Measurements from ENCODE around the gene TMC8. TPM values are rescaled to one million over a fixed set of nuclear protein-coding genes. Genes with fewer than 3 reads are reported as not detected.
A peak's percentile ranks its signal among the peaks of the same experiment; 100 is the strongest.

The TMC8 gene
- total RNA-seq, 1 experiment from 2014 or later = not detected

- intact Hi-C loops (cut with micrococcal nuclease; ENCODE audit: unreplicated experiment) = loop anchor here (1.0 to 2.0 kb wide), 3 partner anchors 22 to 139 kb away; no protein-coding TSS in a partner anchor
- ChIA-PET CTCF (interaction anchor here (0.5 to 1.8 kb wide), 2 partner anchors 65 to 97 kb away, joined by 3 to 7 read pairs; no protein-coding TSS in a partner anchor), POLR2A (no interaction called here)
- H3K27ac Mint-ChIP-seq (ENCODE audit: unreplicated experiment) = peak overlapping the region; percentile 1
- no peaks in the 10 kb centered on the region for H3K9me3 Mint-ChIP-seq (ENCODE audit: unreplicated experiment)
- H3K4me1 Mint-ChIP-seq (ENCODE audit: low read depth, unreplicated experiment) = peaks cover 6% of the 10 kb centered on the region
- no peaks in the 10 kb centered on the region for H3K9me3 ChIP-seq
- no peaks in the 10 kb centered on the region for H3K27me3 Mint-ChIP-seq (ENCODE audit: insufficient read depth, unreplicated experiment)
- no TSS peak for BruUV-seq (replicated peaks)
- DNase-seq = no peak
- H3K36me3 Mint-ChIP-seq (ENCODE audit: insufficient read depth, unreplicated experiment) = peaks cover 14% of the 10 kb centered on the region
- H3K27me3 ChIP-seq (replicated peaks; ENCODE audit: control insufficient read depth, insufficient read depth, low read length) = no peaks in the 10 kb centered on the region
- no peak for TF ChIP-seq CTCF (IDR thresholded peaks at IDR 0.05; ENCODE audit: insufficient read depth in 1 of 2, low read depth in 1 of 2, low read length in 1 of 2, severe bottlenecking in 1 of 2, unreplicated experiment in 1 of 2)
- peaks cover 4% of the 10 kb centered on the region; the same call in 1 of the 2 replicates for H3K4me1 ChIP-seq
- no peak overlapping the region for H3K4me3 ChIP-seq (ENCODE audit: low read depth, low read length)
- no peaks in the 10 kb centered on the region; the same call in 1 of the 2 replicates for H3K36me3 ChIP-seq (ENCODE audit: control insufficient read depth, insufficient read depth, low read length)
- no peak overlapping the region for H3K4me3 Mint-ChIP-seq (ENCODE audit: unreplicated experiment)
Measured at GRCh38 chr17:78111727-78112517, 18.6 kb upstream of the TMC8 start.

GRCh38 chr17:78112518-78113471 lies 17.8 kb upstream of the TMC8 start:
- no peaks in the 10 kb centered on the region for H3K9me3 ChIP-seq
- peak overlapping the region; percentile 1 for H3K27ac Mint-ChIP-seq (ENCODE audit: unreplicated experiment)
- H3K27me3 Mint-ChIP-seq (ENCODE audit: insufficient read depth, unreplicated experiment) = no peaks in the 10 kb centered on the region
- no peaks in the 10 kb centered on the region; the same call in 1 of the 2 replicates for H3K36me3 ChIP-seq (ENCODE audit: control insufficient read depth, insufficient read depth, low read length)
- H3K9me3 Mint-ChIP-seq (ENCODE audit: unreplicated experiment) = no peaks in the 10 kb centered on the region
- H3K4me3 ChIP-seq (ENCODE audit: low read depth, low read length) = no peak overlapping the region
- DNase-seq = peak; percentile 78 to 92
- CTCF ChIA-PET = interaction anchor here (0.5 to 1.8 kb wide), 5 partner anchors 16 to 139 kb away, joined by 3 to 7 read pairs (median 4); partner anchors contain the start of gene TMC6
- no TSS peak for BruUV-seq (replicated peaks)
- TF ChIP-seq CTCF (IDR thresholded peaks at IDR 0.05; ENCODE audit: insufficient read depth in 1 of 2, low read depth in 1 of 2, low read length in 1 of 2, severe bottlenecking in 1 of 2, unreplicated experiment in 1 of 2) = peak; percentile 99
- peaks cover 6% of the 10 kb centered on the region for H3K4me1 Mint-ChIP-seq (ENCODE audit: low read depth, unreplicated experiment)
- POLR2A ChIA-PET = no interaction called here
- H3K4me3 Mint-ChIP-seq (ENCODE audit: unreplicated experiment) = no peak overlapping the region
- intact Hi-C loops (cut with micrococcal nuclease; ENCODE audit: unreplicated experiment) = loop anchor here (1.0 to 2.0 kb wide), 3 partner anchors 22 to 138 kb away; no protein-coding TSS in a partner anchor
- H3K27me3 ChIP-seq (replicated peaks; ENCODE audit: control insufficient read depth, insufficient read depth, low read length) = no peaks in the 10 kb centered on the region
- peaks cover 4% of the 10 kb centered on the region; the same call in 1 of the 2 replicates for H3K4me1 ChIP-seq
- H3K36me3 Mint-ChIP-seq (ENCODE audit: insufficient read depth, unreplicated experiment) = peaks cover 14% of the 10 kb centered on the region

Data from Caco-2 (cell line).